Upper lobe of left lung (tissue), 4 donors: Measurements from ENCODE around the gene MVK.

Source experiments
- EP300 ChIP-seq, 4 donors: sonication (generic); formaldehyde crosslinking; IDR thresholded peaks; one replicate each; pipeline ENCODE4 v1.5.1; 2017; ENCODE audit warnings: antibody characterized with exemption in 4 of 4, control low read depth in 2 of 4
- POLR2A ChIP-seq, 4 donors: fragments of 450-650 bp; IDR thresholded peaks; one replicate each; pipeline ENCODE4 v1.5.1; 2016 to 2017; ENCODE audit warnings: antibody characterized with exemption in 4 of 4, mild to moderate bottlenecking in 2 of 4
- TF ChIP-seq, protein P1 (sequence below), 6 experiments: fragments of 450-650 bp in 4 of 6; fragments of 200-600 bp in 2 of 6; sonication (generic) in 2 of 6; IDR thresholded peaks; one replicate each; pipeline ENCODE4 v1.5.1; 2016 to 2019; ENCODE audit warnings: antibody characterized with exemption in 6 of 6

DNA sequence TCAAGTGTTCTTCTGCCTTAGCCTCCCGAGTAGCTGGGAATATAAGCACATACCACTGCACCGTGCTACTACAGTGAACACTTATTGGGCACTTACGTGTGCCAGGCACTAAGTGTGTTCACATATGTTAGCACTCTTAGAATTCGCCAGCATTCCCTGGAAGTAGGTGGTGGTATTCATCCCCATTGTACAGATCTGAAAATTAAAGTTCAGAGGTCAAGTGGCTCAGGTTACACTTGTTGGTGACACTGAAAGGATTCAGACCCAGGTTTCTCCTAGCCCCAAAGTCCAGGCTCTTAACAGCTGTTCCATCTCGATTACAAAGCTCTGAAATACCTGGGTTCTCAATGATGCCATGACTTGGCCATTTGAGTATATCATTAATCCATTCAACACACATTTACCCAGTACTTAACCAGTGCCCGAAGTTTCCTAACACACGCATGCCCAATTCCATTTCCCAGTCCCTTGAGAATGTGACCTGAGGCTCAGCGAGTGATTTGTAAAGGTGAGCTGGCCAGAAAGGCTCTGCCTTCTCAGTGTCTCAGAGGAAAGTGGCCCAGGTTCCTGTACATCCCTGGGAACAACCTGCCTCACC lies 4.8 kb downstream of the MVK start:
- TF ChIP-seq, protein P1, sequence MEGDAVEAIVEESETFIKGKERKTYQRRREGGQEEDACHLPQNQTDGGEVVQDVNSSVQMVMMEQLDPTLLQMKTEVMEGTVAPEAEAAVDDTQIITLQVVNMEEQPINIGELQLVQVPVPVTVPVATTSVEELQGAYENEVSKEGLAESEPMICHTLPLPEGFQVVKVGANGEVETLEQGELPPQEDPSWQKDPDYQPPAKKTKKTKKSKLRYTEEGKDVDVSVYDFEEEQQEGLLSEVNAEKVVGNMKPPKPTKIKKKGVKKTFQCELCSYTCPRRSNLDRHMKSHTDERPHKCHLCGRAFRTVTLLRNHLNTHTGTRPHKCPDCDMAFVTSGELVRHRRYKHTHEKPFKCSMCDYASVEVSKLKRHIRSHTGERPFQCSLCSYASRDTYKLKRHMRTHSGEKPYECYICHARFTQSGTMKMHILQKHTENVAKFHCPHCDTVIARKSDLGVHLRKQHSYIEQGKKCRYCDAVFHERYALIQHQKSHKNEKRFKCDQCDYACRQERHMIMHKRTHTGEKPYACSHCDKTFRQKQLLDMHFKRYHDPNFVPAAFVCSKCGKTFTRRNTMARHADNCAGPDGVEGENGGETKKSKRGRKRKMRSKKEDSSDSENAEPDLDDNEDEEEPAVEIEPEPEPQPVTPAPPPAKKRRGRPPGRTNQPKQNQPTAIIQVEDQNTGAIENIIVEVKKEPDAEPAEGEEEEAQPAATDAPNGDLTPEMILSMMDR (IDR thresholded peaks at IDR 0.05) = no peak
- TF ChIP-seq POLR2A (IDR thresholded peaks at IDR 0.05) (no peak), EP300 (IDR thresholded peaks at IDR 0.05) (no peak)
